Measurements from ENCODE around the gene SPTBN5.

Gene SPTBN5

DNA sequence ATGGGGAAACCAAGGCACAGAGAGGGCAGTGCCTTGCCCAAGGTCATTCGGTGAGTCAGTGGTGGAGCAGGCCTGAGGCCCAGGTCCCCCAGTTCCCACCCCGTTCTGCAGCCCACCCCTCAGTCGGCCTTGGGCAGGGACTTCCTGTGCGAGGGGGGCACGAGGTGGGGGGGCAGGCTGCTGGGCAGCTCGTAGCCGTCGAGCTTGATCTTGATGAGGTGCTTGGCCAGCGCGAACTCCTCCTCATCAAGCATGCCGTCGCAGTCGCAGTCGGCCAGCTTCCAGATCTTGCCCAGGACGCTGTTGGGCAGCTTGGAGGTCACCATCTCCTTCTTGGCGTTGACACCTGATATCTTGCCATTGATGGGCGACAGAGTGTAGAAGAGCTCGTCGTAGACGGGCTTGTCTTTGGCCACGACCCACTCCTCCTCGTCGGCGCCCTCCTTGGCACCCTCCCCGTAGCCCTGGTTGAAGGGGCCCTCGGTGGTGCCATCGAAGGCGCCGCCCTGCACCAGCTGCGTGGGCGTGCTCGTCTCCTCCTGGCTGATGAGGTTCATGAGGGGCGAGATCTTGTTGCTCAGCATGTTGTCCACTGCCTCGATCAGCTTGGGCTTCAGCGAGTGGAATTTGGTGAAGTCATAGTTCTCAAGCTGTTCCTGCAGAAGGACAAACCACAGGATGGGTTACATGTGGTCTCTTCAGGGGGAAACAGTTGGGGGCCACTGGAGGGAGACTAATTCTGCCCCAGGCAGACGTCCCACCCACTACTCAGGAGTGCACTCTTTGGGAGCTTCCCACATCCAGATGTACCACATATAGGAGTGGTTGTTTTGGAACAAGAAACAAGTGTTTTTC, 6.9 kb upstream of the SPTBN5 start:
- no peak for DNase-seq

DNA sequence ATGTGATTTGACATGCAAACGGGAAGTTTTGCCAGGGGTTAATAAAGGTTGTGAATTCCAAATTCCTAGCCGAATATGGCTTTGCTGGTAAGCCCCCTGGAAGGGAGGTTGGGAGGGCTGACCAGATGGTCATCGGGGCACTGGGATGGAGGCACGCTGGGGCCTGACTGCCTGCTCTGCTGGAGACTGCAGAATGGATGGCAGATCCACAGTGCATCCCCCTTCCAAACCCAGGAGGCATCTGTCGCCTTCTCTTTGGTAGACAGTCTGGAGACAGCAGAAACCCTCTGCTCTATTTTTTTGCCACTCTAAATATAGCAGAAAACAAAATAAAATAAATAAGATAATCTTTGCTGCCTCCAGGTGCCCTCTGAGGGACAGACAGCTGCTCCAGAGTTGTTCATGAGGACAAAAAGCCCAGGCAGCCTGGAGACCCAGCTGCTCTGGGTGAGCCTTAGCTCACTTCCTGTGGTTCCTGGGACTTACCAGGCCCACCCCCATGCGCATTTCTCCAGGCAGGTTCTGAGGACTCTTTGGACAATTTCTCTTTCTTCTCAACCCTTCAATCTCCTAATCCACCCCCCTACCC, 6.1 kb upstream of the SPTBN5 start:
- DNase-seq, result no peak

- no peak for DNase-seq
These were observed 3.5 kb upstream of the SPTBN5 start for GRCh38 chr15:41897363-41897799.

- no peak for DNase-seq
These were observed 2.7 kb upstream of the SPTBN5 start for GRCh38 chr15:41896566-41896965.

DNA sequence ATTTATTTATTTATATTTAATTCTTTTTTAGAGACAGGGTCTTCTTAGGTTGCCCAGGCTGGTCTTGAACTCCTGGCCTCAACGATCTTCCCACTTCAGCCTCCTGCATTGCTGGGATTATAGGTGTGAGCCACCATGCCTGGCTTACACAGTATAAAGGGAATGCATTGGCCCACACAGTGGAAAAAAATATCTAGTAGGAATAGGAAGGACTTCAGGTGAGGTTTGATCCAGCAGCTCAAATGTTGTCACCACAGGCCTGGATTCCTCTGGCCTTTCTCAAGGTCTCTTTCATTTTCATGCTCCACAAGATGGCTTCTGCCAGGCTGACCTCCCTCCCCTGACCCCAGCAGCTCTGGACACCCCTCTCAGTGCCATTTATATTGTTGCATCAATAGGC, 2.1 kb upstream of the SPTBN5 start:
- DNase-seq, result no peak

DNA sequence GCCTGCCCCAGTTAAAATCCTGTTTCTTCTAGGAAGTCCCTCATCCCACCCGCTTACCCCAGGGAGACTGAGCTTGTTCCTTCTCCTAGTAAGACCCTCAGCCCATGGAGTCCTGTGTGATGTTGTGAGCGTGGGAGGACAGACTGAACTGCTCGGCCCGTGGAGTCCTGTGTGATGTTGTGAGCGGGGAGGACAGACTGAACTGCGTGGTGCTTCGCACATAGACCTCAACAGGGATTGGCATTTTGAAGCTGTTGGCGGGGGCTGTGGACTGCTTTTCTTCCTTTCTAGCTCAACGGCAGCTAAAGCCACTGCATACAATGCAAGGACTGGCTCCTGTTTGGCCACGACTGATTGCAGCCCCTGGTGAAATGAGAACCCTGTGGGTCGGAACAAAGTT, 1.6 kb upstream of the SPTBN5 start:
- DNase-seq, result no peak

- DNase-seq, result no peak
These were observed 1.1 kb upstream of the SPTBN5 start for GRCh38 chr15:41894791-41895463.

GRCh38 chr15:41894251-41894790, 468 bp upstream of the SPTBN5 start:
- no peak for DNase-seq

- DNase-seq, result no peak
These were observed 1.0 kb downstream of the SPTBN5 start for GRCh38 chr15:41892621-41893421.

GRCh38 chr15:41891946-41892345, 1.9 kb downstream of the SPTBN5 start:
- no peak for DNase-seq

DNA sequence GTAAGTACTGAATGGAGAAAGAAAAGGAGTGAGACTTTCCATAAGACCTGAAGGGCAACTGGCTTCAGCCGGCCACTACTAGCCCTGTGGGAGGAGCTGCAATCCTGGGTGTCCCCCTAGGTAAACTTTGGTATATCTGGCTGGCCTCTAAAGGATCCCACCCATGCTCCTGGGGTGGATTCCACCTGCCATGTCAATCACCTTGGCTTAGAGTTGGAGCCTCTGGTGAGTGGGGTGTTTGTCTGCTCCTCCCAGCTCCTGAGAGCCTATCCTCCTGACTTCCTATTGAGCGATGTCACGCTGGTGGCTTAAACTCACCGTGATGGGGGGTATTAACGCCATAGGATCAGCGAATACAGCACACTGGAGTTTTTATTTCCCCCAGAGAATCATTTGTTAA, 2.6 kb downstream of the SPTBN5 start:
- DNase-seq, result no peak

DNA sequence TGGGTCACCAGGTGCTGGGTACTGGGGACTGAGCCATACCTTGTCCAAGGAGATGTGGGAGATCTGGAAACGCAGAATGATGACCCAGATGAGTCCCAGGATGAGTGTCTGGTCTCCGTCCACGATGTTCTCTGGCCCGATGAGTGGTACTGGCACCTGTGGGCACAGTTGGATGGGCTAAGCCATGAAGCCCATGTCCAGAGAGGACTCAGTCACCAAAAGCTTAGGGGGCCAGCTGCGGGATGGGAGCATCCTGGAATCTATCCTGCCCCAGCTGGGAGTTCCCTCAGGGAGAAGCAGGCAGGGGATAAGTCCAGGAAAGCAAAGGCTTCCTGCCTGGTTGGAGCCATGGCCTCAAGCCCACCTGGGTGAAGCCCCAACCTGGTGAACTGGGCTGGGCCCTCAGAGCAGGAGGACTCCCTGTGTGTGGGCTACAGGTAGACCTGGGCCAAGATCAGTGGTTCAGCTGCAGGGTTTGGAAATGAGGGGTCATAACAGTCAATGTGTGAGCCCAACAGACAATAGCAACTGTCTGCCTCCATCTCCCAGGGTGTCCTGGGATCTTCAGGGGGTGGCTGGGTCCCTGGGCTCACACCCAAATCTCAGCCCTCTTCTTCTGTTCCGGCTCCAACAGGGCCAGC, 3.7 kb downstream of the SPTBN5 start:
- no peak for DNase-seq

- DNase-seq, result no peak
These were observed 5.1 kb downstream of the SPTBN5 start for GRCh38 chr15:41888662-41889253.

GRCh38 chr15:41887893-41888292, 6.0 kb downstream of the SPTBN5 start:
- no peak for DNase-seq

DNA sequence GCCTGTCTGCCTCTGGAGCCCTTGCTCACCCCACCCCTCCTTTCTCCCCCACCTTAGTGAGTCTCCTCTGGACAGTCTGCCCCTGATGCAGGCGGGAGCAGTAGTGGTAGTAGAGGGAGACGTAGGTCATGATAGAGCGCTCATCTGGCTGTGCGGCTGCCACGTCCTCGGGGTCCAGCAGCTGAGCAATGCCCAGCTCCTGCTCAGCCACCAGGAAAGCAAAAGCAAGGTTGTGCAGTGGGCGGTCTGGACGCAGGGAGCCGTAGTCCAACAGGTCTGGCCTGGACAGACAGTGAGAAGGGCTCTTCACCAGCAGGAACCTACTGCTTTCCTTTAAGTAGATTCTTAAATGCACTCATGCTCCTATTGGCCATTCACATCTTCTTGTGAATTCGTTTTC, 6.7 kb downstream of the SPTBN5 start:
- DNase-seq, result no peak

GRCh38 chr15:41886741-41887140, 7.1 kb downstream of the SPTBN5 start:
- no peak for DNase-seq

- no peak for DNase-seq
These were observed 8.0 kb downstream of the SPTBN5 start for GRCh38 chr15:41885841-41886240.

- DNase-seq, result no peak
These were observed 8.5 kb downstream of the SPTBN5 start for GRCh38 chr15:41885321-41885720.

- DNase-seq, result no peak
These were observed 9.4 kb downstream of the SPTBN5 start for GRCh38 chr15:41884458-41884857.

- DNase-seq, result no peak
These were observed 10.4 kb downstream of the SPTBN5 start for GRCh38 chr15:41883484-41883825.

- no peak for DNase-seq
These were observed 11.0 kb downstream of the SPTBN5 start for GRCh38 chr15:41882689-41883483.
